WERI-Rb-1 (cell line): ENCODE data around the gene TLL1.

Source experiments
- DNase-seq: peaks from one replicate; pipeline ENCODE4 v3.0.0-alpha.2; 2020
- H3K27ac ChIP-seq: fragments of 250-450 bp; sonication (Bioruptor Pico); 2 replicates; pipeline ENCODE4 v1.5.1; 2020; ENCODE audit warnings: mild to moderate bottlenecking, moderate library complexity
- H3K27me3 ChIP-seq: fragments of 250-450 bp; sonication (Bioruptor Pico); 2 replicates; pipeline ENCODE4 v1.5.1; 2021; ENCODE audit warnings: mild to moderate bottlenecking, low read depth, moderate library complexity; ENCODE audit not compliant: insufficient read depth, severe bottlenecking
- H3K36me3 ChIP-seq: fragments of 250-450 bp; sonication (Bioruptor Pico); 2 replicates; pipeline ENCODE4 v1.5.1; 2020; ENCODE audit warnings: mild to moderate bottlenecking, moderate library complexity
- H3K4me3 ChIP-seq: 2 replicates; pipeline ENCODE4 v1.5.1; 2011; ENCODE audit warnings: low read depth, mild to moderate bottlenecking, control low read depth, low read length
- H3K9me3 ChIP-seq: fragments of 250-450 bp; sonication (Bioruptor Pico); 2 replicates; pipeline ENCODE4 v1.5.1; 2021; ENCODE audit warnings: mild to moderate bottlenecking, moderate library complexity; ENCODE audit not compliant: severe bottlenecking
- TF ChIP-seq, protein P1 (sequence below): IDR thresholded peaks from 2 replicates; pipeline ENCODE4 v1.5.1; 2011; ENCODE audit warnings: low read depth, mild to moderate bottlenecking, control low read depth, inconsistent platforms, low read length

Gene TLL1

DNA sequence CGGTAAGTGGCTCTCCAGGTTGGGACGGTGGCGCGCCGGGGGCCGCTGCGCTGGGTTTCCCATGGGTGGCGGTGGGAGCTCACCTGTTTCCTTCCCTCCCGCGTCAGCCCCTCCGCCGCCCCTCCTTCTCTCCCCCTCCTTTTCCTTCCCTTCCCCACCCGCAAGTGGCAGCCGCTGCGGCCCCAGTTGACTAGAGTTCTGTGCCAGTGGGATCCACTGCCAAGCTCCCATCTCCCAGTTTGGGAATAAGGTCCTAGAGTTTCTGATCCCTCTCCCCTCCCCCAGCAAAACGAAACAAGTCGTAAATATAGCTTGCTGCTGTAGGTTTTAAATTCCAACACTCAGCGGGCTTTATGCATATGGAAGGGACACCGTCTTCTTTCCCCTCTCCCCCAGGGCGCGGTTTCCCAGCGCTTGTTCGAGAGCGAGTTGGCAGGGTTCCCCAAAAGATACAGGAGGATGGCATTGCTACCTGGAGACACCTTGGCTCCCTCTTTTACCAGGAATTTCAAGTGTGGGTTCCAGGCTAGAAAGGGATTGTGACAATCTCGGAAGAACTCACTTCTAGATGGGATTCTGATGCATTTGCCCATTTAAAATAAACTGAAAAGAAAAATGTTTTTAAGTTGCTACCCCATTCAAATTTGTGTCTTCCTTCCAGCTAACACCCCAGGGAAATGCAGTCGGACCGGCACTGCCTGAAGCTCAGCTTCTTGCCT is 1.2 kb downstream of the TLL1 start:
- DNase-seq, result peak; percentile 26
- Histone ChIP-seq H3K27me3 (peaks cover 38% of the 10 kb centered on the region), H3K4me3 (peak overlapping the region; percentile 51), H3K9me3 (no peaks in the 10 kb centered on the region), H3K27ac (no peak overlapping the region), H3K36me3 (no peaks in the 10 kb centered on the region)
- TF ChIP-seq, protein P1, sequence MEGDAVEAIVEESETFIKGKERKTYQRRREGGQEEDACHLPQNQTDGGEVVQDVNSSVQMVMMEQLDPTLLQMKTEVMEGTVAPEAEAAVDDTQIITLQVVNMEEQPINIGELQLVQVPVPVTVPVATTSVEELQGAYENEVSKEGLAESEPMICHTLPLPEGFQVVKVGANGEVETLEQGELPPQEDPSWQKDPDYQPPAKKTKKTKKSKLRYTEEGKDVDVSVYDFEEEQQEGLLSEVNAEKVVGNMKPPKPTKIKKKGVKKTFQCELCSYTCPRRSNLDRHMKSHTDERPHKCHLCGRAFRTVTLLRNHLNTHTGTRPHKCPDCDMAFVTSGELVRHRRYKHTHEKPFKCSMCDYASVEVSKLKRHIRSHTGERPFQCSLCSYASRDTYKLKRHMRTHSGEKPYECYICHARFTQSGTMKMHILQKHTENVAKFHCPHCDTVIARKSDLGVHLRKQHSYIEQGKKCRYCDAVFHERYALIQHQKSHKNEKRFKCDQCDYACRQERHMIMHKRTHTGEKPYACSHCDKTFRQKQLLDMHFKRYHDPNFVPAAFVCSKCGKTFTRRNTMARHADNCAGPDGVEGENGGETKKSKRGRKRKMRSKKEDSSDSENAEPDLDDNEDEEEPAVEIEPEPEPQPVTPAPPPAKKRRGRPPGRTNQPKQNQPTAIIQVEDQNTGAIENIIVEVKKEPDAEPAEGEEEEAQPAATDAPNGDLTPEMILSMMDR, result no peak

DNA sequence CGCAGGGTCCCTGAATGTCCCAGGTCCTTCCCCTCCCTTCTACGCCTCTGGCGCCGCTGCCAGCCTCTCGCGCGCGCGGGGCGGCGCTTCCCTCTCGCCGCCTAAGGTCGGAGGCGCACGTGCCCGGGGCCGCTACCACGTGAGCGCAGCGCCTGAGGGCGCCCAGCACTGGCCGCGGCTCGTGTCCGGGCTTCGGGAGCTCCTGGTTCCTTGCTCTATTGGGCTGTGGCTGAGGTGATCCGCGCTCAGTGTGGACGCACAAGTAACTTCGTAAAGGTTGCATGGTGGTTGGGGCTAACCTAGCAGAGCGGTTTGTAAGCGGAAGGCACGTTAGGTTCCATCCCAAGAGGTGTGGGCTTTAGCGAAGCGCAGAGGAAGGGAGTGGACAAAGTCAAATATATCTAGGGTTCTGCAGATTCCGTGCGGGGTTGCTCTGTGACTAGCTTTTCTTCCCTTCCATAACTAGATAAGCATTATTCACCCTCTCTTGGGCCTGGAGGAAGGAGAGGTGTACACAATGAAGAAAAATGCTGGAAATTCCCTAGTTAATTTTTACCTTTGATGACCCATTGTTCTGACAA is 1.8 kb downstream of the TLL1 start:
- TF ChIP-seq, protein P1, result no peak
- peak overlapping the region; percentile 51 for H3K4me3 ChIP-seq
- H3K27ac ChIP-seq, result no peak overlapping the region
- peak; percentile 46 for DNase-seq
- no peaks in the 10 kb centered on the region for H3K36me3 ChIP-seq
- H3K27me3 ChIP-seq, result peaks cover 38% of the 10 kb centered on the region
- no peaks in the 10 kb centered on the region for H3K9me3 ChIP-seq

DNA sequence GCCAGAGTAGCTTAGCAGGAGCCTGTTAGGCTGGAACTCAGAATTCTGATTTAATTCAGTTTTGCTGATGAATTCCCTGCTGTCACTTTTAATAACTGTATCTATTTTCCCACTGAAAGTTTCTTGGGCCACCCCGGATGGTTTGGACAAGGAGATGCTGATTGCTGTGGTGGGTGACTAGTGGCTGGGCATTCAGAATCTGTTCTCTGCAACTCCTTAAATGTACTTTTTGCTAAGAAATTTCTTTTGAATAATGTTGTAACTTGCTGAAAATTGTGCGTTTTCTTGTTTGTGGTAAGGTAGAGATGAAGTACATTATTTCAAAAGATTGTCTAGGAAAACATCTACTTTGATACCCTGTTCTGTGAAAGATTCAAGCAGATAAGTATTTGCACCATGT is 2.4 kb downstream of the TLL1 start:
- Histone ChIP-seq H3K27ac (no peak overlapping the region), H3K27me3 (peaks cover 38% of the 10 kb centered on the region), H3K9me3 (no peaks in the 10 kb centered on the region), H3K4me3 (no peak overlapping the region), H3K36me3 (no peaks in the 10 kb centered on the region)
- DNase-seq, result no peak
- TF ChIP-seq, protein P1, result no peak

DNA sequence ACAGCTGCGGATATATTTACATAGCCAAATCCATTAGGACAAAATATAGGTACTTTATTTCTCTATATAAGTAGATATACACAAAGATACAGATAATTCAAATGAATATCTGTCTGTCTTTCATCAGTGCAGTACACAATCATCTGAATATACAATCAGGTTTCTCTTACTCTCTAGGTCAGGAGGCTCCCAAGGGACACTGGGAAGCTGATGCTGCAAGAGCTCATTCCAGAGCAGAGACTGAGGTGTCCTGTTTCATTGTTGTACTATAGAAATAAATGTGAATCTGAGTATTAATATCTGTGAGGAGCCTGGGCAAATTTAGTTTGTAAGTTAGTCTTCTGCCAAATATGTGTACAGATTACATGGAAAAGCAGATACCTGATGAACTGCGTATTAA is 4.2 kb downstream of the TLL1 start:
- no peaks in the 10 kb centered on the region for H3K36me3 ChIP-seq
- H3K27ac ChIP-seq, result no peak overlapping the region
- no peaks in the 10 kb centered on the region for H3K9me3 ChIP-seq
- H3K4me3 ChIP-seq, result no peak overlapping the region
- DNase-seq, result no peak
- H3K27me3 ChIP-seq, result peaks cover 38% of the 10 kb centered on the region
- TF ChIP-seq, protein P1, result no peak

DNA sequence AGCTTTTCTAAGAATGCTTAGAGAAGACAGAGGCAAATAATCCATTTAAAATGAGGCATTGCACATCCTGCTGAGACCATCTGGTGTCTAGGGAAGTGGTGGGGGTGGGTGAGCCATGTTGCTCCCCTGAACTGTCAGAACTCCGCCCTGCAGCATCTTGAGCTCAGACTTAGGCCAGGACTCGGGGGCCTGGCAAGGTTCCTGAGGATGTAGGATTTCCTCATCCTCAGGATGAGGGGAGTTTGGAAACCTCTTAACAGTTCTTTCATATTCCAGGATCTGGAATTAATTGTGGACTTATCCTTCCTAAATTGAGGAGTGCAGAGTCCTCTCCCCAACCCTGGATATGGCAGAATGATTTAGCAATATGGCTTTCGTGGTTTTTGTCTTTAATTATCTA is 6.6 kb downstream of the TLL1 start:
- DNase-seq, result peak; percentile 94
- TF ChIP-seq, protein P1, result no peak
- Histone ChIP-seq H3K4me3 (no peak overlapping the region), H3K36me3 (no peaks in the 10 kb centered on the region), H3K27me3 (peaks cover 16% of the 10 kb centered on the region), H3K9me3 (no peaks in the 10 kb centered on the region), H3K27ac (no peak overlapping the region)

DNA sequence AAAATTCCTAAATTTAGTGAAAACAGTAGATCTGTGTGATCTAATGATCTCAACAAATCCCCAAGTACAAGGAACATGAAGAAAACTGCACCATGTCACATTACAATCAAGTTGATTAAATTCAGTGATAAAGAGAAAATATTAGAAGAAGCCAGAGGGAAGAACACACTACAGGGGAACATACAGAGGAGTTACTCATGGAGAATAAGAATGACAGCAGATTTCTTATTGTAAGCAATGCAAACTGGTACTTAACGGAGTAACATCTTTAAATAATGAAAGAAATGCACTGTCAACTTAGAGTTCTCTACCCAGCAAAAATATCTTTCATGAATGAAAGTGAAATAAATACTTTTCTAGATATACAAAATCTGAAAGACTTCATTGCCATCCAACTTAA is 21.1 kb downstream of the TLL1 start:
- Histone ChIP-seq H3K4me3 (no peak overlapping the region), H3K27ac (no peak overlapping the region), H3K36me3 (no peaks in the 10 kb centered on the region), H3K9me3 (peaks cover 6% of the 10 kb centered on the region), H3K27me3 (no peaks in the 10 kb centered on the region)
- TF ChIP-seq, protein P1, result no peak
- DNase-seq, result no peak
